ENCODE measurements around the gene MTFP1.

DNA sequence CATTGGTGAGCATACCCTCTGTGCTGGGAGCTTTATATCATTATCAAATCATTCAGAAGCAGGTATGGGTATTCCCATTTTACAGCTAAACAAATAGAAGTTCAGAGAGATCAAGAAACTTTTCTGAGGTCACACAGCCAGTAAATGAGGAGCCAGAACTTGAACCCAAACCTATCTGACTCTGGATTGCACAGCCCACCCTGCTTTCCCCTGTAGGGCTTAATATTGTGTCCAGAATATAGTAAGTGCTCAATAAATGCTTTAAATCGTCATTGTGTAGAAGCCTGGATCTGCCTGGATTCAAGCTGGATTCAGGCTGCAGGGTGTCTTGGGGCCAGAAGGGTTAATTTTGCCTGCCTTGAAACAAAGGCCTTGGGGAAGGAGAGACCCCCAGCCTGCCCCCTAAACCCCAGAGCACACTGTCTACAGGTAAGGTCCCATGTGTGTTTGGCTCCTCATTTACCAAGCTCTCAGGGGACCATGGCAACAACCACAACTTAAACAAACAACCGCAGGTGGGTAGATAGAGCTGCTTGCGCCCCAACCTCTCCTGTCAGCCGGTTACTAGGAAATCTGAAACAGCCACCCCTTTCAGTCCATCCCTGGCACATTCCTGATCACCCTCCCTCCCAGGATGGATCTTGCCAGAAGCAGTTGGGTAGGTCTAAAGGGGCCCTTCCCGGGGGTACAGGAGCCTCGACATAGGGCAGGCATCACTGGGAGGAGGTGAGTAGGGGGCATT, 49.3 kb downstream of the MTFP1 start:
- TF ChIP-seq TAF1 (conservative IDR thresholded peaks at IDR 0.05): no peak
- TF ChIP-seq CTCF (IDR thresholded peaks at IDR 0.05; ENCODE audit: low read depth, low read length, missing input control): no peak
- TF ChIP-seq YY1 (IDR thresholded peaks at IDR 0.05): no peak
- TF ChIP-seq, protein P1, sequence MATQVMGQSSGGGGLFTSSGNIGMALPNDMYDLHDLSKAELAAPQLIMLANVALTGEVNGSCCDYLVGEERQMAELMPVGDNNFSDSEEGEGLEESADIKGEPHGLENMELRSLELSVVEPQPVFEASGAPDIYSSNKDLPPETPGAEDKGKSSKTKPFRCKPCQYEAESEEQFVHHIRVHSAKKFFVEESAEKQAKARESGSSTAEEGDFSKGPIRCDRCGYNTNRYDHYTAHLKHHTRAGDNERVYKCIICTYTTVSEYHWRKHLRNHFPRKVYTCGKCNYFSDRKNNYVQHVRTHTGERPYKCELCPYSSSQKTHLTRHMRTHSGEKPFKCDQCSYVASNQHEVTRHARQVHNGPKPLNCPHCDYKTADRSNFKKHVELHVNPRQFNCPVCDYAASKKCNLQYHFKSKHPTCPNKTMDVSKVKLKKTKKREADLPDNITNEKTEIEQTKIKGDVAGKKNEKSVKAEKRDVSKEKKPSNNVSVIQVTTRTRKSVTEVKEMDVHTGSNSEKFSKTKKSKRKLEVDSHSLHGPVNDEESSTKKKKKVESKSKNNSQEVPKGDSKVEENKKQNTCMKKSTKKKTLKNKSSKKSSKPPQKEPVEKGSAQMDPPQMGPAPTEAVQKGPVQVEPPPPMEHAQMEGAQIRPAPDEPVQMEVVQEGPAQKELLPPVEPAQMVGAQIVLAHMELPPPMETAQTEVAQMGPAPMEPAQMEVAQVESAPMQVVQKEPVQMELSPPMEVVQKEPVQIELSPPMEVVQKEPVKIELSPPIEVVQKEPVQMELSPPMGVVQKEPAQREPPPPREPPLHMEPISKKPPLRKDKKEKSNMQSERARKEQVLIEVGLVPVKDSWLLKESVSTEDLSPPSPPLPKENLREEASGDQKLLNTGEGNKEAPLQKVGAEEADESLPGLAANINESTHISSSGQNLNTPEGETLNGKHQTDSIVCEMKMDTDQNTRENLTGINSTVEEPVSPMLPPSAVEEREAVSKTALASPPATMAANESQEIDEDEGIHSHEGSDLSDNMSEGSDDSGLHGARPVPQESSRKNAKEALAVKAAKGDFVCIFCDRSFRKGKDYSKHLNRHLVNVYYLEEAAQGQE (IDR thresholded peaks at IDR 0.05): no peak
- no peak for TF ChIP-seq FOXA1 (IDR thresholded peaks at IDR 0.05)
- no peak for TF ChIP-seq HNF4A (conservative IDR thresholded peaks at IDR 0.05)
- no peak for TF ChIP-seq JUND (IDR thresholded peaks at IDR 0.05)

Measured in liver (tissue), 3 donors.